ENCODE measurements around the gene ARPP21.

Gene ARPP21

DNA sequence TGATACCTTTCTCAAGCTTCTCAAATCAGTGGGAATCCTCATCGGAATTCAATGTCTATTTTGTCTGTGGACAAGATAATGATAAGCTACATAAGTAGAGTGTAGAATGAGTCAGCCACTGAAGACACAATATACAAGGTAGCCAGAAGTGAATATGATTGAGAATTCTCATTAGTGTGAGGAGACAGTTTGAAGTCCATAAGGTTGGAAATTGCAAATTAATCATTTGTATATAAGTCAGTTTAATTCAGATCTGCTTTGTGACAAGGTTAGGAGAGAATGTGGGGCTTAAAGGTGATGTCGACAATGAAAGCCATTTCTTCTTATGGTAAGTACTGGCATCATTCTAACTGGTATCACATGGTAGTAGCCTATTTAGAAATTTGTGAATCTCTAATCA is 4.2 kb downstream of the ARPP21 start:
- no peak for DNase-seq

- DNase-seq, result no peak
Observed at GRCh38 chr3:35644451-35644850, 5.1 kb downstream of the ARPP21 start.

- no peak for DNase-seq
Observed at GRCh38 chr3:35645189-35645588, 5.9 kb downstream of the ARPP21 start.

DNA sequence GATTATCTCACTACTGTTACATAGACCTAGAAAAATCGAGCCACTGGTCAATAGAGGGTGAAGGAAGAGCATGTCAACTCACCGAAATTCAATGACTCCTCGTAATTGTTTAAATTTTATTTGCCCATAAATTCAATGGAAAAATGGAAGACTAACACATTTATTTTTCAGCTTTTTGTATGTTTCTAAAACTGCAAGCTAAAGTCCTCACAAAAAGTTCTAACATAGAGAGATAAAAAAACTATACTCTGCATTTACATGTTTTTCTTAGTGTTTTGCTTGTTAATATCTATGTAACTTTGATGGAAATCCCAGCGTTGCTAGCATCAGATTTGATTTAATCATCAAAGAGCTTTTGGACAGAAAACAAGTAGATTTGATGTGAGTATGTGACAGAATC is 6.8 kb downstream of the ARPP21 start:
- no peak for DNase-seq

DNA sequence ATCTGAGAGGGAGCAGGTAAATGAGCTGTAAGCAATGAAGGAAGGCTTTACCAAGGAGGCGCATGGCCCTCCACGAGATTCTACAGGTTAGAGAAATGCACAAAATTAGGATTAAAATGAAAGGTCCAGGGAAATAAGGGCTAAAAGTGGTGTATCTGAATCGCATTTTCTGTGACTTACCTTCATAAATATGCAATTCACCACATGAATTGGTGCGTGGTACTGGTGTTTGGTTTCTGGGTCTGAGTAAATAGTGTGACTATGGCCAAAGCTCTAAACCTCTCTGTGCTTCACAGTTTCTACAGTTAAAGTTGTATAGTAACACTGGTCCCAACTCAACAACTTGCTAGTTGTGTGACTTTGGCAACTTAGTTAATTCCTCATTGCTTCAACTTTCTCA is 8.1 kb downstream of the ARPP21 start:
- DNase-seq, result no peak

DNA sequence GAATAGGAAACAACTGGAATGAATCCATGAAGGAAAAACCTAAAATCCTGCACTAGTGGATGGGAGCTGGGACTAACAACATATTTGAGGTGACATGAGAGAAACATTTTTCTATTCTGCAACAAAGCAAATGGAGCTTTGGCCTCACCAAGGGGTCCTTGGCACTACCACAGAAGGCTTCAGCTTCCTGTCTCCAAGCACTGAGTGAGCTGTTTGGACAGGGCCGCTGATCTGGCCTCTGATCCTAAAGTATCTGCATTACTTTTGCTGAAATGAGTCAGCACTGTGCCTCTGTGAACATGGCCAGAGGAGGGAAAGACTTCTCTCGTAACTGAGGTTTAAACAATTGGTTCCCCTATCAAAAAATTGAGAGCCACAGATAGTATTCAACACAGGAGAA is 9.0 kb downstream of the ARPP21 start:
- no peak for DNase-seq

DNA sequence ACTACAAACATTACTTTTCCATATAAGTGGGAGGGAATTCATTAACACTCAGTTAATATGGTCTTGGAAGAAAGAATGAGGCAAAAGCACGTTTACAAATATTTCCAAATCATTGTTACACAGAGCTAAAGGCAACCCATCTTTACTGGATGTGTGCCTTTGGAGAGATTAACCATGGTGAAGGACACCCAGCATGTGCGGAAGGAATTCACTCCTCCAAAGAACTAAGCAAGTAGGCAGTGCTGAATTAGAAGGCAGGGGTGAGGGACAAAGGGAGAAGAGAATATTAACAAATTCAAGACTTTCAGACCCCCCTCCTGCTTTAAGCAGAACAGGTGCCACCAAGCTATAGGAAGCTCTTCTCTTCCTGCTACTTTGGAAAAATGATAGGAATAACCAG is 10.1 kb downstream of the ARPP21 start:
- DNase-seq, result no peak

GRCh38 chr3:35651426-35651825 is 12.1 kb downstream of the ARPP21 start:
- DNase-seq, result no peak

DNA sequence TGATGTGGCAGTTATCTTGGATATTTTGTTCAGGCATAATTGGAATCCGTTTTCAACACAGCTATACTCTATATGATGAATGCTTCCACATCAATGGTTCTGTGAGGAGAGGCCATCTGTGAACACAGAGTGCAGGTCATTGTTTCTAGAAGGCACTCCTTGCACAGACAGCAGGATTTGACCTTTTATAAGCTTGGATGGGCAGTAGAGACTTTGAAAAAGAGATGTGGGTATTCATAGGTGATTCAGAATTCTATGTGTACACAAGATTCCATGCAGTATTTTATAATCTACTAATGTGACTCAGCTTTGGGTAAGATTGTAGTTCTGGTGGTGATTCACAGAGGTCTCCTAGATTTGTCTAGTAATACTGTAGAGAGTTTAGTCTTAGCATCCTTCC is 12.5 kb downstream of the ARPP21 start:
- DNase-seq, result no peak

DNA sequence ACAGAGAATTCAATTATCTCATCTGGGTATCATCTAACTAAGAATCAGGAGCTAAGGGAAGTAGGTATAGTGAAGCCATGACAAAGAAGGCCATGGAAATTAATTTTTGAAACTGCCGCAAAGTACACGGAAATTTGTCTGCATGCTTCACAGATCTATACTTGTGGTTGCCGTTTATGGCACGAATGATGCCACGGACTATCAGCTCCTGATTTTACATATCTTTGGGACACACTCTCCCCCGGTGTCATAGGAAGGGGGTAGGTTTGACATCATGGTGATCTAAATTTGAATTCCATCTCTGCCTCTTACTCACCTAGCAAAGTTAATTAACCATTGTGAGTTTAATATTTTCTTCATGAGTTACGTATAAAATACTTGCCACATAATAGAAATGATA is 14.0 kb downstream of the ARPP21 start:
- DNase-seq, result no peak

DNA sequence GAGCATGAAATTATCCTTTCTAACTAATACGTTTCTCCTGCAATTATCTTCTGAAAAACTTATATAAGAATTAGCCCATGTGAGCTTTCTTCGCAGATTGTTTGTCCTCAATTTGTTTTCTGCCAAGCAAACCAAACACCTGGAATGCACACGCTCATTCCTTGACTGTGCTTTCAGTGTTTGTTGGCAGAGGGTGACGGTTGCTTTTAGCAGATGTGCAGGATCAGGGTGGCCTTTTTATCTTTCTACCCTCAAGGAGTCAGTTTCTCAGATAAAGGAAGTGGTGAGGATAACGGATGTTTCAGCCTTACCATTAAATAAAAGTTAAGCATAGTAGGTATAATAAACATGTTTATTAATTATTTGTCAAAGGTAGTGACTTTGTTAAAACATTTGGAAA is 15.2 kb downstream of the ARPP21 start:
- no peak for DNase-seq

- DNase-seq, result no peak
Observed at GRCh38 chr3:35658686-35659085, 19.4 kb downstream of the ARPP21 start.

GRCh38 chr3:35659768-35660167 is 20.4 kb downstream of the ARPP21 start:
- DNase-seq, result no peak

DNA sequence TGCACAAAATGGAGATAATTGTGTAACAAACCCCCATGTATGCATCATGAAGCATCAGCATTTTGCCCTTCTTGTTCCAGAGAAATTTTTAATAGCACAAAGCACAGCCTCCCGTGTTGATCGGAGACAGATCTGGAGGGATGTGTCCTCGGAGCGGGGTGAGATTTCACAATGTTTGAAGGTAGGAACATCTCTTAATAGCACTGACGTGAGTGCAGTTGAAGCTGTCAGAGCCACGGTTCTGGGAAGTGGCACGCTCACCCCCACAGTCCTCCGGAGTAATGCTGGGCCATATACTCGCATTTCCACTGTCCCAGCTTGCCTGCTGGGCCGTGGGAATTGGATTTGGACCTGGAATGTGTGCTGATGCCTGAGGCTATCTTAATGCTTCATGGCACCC is 24.1 kb downstream of the ARPP21 start:
- no peak for DNase-seq

DNA sequence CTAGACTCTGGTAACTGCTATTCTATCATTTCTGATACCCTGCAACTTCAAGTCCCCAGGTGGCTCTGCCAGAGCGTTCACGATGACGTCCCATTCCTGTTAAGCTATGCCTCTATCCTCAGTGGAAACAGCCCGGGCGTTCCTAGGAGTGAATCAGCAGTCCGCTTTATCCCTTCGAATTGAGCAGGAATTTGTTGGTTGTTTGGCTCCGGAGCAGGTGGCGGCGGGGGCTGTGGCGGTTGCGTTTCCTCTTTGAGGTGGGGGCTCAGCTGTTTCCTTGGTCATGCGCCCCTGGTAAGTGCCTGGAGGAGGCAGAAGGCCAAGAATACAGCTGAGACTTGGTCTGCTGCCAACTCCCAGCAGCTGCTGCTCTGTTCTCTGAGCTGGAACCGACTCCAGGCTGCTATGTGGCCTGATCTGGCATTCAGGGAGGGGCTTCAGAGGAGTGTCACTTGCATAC is 25.2 kb downstream of the ARPP21 start:
- DNase-seq, result peak; percentile 58

GRCh38 chr3:35665390-35666055 is 26.2 kb downstream of the ARPP21 start:
- DNase-seq, result peak; percentile 6

DNA sequence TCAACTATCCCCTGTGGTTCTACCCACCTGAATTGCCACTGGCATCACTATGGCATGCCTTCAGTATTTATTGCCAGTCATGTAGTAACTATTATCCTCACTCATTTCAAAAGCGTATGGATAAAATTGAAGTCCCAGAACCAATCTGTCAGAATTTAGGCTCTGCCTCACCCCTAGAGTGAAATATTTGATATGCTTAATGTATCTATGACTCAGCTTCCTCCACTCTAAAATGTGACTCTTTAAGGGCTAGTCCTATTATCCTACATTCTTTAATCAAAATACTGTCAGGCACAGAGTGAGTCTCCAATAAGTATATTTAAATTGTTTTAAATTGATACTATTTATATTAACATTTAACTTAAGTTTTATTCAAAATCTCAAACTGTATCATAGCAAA is 27.6 kb downstream of the ARPP21 start:
- DNase-seq, result no peak

DNA sequence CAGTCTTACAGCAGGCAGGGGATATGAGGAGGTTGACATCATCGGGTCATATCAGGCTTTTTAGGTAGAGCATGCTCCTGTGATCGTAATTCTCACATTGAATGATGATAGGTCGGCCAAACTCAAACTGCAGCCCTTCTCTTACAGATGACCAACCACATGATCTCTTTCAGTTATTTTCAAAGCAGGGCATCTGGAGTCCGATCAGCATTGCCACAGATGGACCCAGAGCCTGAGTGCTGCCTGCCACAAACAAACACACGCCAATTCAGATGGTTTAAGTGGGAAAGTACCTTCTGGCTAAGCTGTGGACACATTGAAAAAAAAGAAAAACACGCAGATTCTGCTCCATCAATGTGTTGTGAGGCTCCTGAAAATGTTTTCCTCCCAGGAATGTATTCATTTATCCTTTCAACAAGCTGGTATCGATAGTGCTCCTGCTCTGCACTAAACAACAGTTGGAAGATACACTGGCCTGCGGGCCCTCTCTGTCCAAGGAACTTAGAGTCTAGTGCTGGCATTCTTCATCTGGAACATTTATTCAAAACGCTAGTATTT is 31.2 kb downstream of the ARPP21 start:
- no peak for DNase-seq

DNA sequence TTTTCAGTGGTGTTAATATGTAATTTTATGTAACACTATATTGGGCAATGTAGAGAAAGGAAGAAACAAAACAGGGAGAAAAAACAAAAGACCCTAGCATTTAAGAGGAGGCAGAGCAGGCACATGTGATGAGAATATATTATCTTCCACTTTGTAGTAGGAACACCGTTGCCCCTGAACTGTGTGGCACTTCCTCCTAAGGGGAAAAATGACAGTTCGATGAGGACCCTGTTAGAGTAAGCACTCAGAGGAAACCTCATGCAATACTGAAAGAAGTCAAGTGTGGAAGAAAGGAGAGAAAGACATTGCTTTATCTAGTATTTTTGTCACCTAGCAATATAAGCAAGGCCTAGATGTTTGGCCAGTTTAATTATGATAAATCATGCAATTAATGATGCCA is 32.2 kb downstream of the ARPP21 start:
- no peak for DNase-seq

DNA sequence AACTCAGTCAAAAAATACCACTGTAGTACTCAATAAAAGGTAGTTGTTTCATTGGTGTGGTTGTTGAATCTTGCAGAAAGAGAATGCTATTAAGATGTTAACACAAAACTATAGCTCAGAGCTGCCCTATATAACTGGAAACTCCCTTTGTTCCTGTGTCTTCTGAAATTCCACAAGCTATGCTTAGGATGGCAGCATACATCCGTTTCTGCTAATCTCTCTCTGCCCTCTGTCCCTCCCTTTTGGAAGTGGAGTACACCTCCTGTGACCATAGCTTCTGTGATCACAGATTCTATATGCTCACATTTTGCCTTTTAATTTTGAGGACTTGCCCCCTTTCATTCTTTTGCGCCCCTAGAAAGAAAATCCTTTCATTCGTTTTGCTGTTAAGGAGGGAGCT is 33.7 kb downstream of the ARPP21 start:
- no peak for DNase-seq

DNA sequence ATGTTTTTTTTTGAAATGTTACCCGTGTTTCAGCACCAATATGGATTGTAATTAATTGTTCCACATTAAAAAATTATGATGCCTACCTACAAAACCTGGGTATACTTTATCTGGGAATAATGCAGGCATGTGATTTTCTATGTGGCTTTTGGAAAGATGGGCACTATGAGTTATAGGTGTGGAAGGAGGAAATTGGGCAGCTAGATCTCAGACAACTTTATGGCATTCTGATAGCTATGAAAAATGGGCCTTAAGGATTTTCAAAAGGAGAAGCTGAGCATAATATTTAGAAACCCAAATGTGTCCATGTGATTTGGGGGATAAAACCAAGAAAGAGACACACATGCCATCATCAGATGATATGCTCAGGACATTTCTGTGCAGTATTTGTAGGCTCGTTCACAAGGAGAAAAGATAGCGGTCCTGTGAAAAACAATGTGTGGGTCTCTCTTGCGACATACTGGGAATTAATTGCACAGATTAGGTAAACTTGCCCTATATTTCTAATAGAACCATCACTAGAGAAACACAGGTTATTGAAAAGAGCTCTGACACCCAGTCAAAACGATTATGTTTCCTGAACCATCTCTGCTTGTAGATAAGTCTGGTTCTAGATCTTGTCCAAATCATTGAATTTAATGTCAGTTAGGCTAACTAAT is 35.3 kb downstream of the ARPP21 start:
- DNase-seq, result no peak

DNA sequence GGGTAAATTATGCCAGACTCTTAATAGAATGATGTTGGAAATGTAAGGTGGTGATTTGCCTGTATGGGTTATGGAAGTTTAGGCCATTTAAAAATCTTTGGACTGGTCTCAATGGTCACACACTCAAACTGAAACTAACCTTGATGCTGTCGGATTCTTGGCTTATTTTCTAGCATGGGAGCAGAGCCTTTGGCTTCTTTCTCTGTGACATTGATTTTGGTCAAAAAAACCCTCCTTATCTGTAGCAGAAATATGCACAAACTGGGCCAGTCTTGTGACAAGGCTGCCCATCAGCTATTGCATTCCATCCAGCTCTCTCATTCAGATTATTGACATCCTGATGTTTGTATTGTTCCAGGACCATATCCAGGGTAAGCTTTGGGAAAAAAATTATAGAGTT is 35.9 kb downstream of the ARPP21 start:
- no peak for DNase-seq

- no peak for DNase-seq
Observed at GRCh38 chr3:35675621-35676020, 36.3 kb downstream of the ARPP21 start.

- DNase-seq, result peak; percentile 27
Observed at GRCh38 chr3:35677797-35678196, 38.5 kb downstream of the ARPP21 start.

All from fibroblast of upper back skin (primary cell).